GM12878 (cell line): ENCODE results near the gene DNAJC7. TPM values are rescaled to one million over a fixed set of nuclear protein-coding genes. Genes with fewer than 3 reads are reported as not detected.

Experiments used
- CBX3 ChIP-seq: fragments of 200-600 bp; sonication (generic); IDR thresholded peaks from 2 replicates; pipeline ENCODE4 v1.6.1; 2016; ENCODE audit warnings: low read depth, borderline replicate concordance
- ESRRA ChIP-seq: IDR thresholded peaks from 2 replicates; pipeline ENCODE4 v1.6.1; 2012; ENCODE audit warnings: mild to moderate bottlenecking, low read length, improper control_type of control experiment
- HDGF ChIP-seq: fragments of 450-650 bp; IDR thresholded peaks from 2 replicates; pipeline ENCODE4 v1.6.1; 2016; ENCODE audit warnings: antibody characterized with exemption
- KLF5 ChIP-seq: fragments of 450-650 bp; IDR thresholded peaks from 2 replicates; pipeline ENCODE4 v1.6.1; 2014; ENCODE audit warnings: mild to moderate bottlenecking; ENCODE audit not compliant: partially characterized antibody
- MEF2A ChIP-seq: IDR thresholded peaks from 2 replicates; pipeline ENCODE4 v1.6.1; 2011; ENCODE audit warnings: low read depth, mild to moderate bottlenecking, low read length, moderate library complexity; ENCODE audit not compliant: insufficient read depth
- NFIC ChIP-seq: IDR thresholded peaks from 2 replicates; pipeline ENCODE4 v1.6.1; 2012; ENCODE audit warnings: low read depth, mild to moderate bottlenecking, inconsistent platforms, low read length, moderate library complexity
- NR2F1 ChIP-seq: fragments of 450-650 bp; conservative IDR thresholded peaks from 2 replicates; pipeline ENCODE4 v1.6.1; 2017; ENCODE audit warnings: mild to moderate bottlenecking
- PAX5 ChIP-seq: IDR thresholded peaks from 2 replicates; pipeline ENCODE4 v1.6.1; 2011; ENCODE audit warnings: low read depth, low read length, borderline replicate concordance
- RCOR1 ChIP-seq: conservative IDR thresholded peaks from 2 replicates; pipeline ENCODE4 v1.6.1; 2012; ENCODE audit warnings: low read depth, low read length, improper control_type of control experiment
- RUNX3 ChIP-seq: IDR thresholded peaks from 2 replicates; pipeline ENCODE4 v1.6.1; 2012; ENCODE audit warnings: low read length, inconsistent platforms
- SPI1 ChIP-seq: IDR thresholded peaks from 2 replicates; pipeline ENCODE4 v1.6.1; 2011; ENCODE audit warnings: low read depth, mild to moderate bottlenecking, low read length, moderate library complexity, borderline replicate concordance; ENCODE audit not compliant: insufficient read depth
- SUZ12 ChIP-seq: fragments of 200-600 bp; sonication (generic); IDR thresholded peaks from one replicate; pipeline ENCODE4 v1.6.1; 2018; ENCODE audit warnings: antibody characterized with exemption, mild to moderate bottlenecking; ENCODE audit not compliant: unreplicated experiment
- ZZZ3 ChIP-seq: IDR thresholded peaks from 2 replicates; pipeline ENCODE4 v1.6.1; 2011; ENCODE audit warnings: low read depth; ENCODE audit not compliant: control insufficient read depth, insufficient read length
- polyA plus RNA-seq, 11 experiments: library from polyadenylated mRNA; depleted of rRNA in 4 of 11; unstranded in 6 of 11; stranded (reverse) in 5 of 11; fragments of >200 nt; fragmentation: Nextera tagmentation in 4 of 11; fragmentation: Illumina TruSeq in 1 of 11; extraction: Ambion mirVana in 4 of 11; extraction: Trizol in 1 of 11; gene quantifications; 1 replicate in 1 of 11; 2 replicates in 10 of 11; pipeline versions ENCODE4 v1.2.1 to v1.2.3, GENCODE V29; 2011 to 2016; ENCODE audit warnings: inconsistent platforms in 2 of 11, missing spikeins in 2 of 11, low read depth in 1 of 11
- total RNA-seq, 4 experiments: library from RNA; depleted of rRNA in 3 of 4; stranded (reverse); fragments of >200 nt in 3 of 4; fragmentation: Illumina TruSeq in 1 of 4; extraction: Trizol in 1 of 4; gene quantifications; 2 replicates each; pipeline versions ENCODE4 v1.2.1 to v1.2.3, GENCODE V29; 2013 to 2021
- TF ChIP-seq, protein P1 (sequence below): fragments of 450-650 bp; IDR thresholded peaks from 2 replicates; pipeline ENCODE4 v1.6.1; 2017; ENCODE audit warnings: mild to moderate bottlenecking, moderate library complexity
- TF ChIP-seq, protein P2 (sequence below): IDR thresholded peaks from 2 replicates; pipeline ENCODE4 v1.6.1; 2012; ENCODE audit warnings: improper control_type of control experiment, low read depth, low read length; ENCODE audit not compliant: insufficient replicate concordance
- TF ChIP-seq, protein P3 (sequence below): fragments of 450-650 bp; IDR thresholded peaks from 2 replicates; pipeline ENCODE4 v1.6.1; 2016; ENCODE audit warnings: mild to moderate bottlenecking, moderate library complexity, borderline replicate concordance

Gene DNAJC7
- total and polyA plus RNA-seq, 10 of the 15 experiments (the other 5 are each of a cell fraction or from before 2014, with no cell fraction given), result 60.1 to 173 (median 94.9) TPM

DNA sequence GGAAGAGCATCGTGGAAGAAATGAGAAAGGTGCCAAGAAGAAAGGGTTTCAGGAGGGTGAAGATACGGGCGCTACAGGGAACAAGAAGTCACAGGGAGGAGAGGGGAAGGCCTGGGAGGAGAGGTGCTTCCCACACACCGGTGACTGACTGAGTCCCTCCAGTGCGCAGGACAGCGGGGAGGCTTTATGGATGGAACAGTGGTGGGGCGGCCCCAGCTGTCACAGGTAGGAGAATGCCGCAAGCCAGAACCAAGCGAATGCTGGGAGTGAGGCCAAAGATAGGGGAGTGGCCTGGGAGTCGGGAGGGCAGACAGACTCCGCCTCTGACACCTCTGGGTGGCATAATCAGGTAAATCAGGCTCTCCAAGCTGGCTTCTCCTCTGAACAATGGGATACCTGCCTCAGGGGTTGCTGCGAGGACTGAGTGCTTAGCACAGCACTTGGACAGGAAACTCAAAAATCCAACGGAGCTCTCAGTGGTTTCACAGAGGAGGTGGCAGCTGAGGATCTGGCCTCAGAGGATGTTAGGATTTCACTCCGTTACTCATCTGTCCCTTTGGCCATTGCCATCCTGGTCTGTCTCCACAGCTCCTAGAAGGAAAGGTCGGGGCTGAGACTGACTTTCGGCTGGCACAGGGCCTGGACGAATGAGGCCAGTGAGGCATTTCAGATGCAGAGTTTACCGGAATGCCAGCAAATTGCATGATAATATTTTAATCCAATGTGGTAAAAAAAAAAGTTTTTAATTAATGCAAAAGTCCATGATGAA is 51.4 kb downstream of the DNAJC7 start (continued):
- TF ChIP-seq ZZZ3, result no peak
- TF ChIP-seq RUNX3, result 0 out of 2 replicates have a peak, but pooled peaks have one; percentile 7
- TF ChIP-seq SUZ12, result no peak
- TF ChIP-seq ESRRA, result no peak
- TF ChIP-seq MEF2A, result no peak
- TF ChIP-seq, protein P1, sequence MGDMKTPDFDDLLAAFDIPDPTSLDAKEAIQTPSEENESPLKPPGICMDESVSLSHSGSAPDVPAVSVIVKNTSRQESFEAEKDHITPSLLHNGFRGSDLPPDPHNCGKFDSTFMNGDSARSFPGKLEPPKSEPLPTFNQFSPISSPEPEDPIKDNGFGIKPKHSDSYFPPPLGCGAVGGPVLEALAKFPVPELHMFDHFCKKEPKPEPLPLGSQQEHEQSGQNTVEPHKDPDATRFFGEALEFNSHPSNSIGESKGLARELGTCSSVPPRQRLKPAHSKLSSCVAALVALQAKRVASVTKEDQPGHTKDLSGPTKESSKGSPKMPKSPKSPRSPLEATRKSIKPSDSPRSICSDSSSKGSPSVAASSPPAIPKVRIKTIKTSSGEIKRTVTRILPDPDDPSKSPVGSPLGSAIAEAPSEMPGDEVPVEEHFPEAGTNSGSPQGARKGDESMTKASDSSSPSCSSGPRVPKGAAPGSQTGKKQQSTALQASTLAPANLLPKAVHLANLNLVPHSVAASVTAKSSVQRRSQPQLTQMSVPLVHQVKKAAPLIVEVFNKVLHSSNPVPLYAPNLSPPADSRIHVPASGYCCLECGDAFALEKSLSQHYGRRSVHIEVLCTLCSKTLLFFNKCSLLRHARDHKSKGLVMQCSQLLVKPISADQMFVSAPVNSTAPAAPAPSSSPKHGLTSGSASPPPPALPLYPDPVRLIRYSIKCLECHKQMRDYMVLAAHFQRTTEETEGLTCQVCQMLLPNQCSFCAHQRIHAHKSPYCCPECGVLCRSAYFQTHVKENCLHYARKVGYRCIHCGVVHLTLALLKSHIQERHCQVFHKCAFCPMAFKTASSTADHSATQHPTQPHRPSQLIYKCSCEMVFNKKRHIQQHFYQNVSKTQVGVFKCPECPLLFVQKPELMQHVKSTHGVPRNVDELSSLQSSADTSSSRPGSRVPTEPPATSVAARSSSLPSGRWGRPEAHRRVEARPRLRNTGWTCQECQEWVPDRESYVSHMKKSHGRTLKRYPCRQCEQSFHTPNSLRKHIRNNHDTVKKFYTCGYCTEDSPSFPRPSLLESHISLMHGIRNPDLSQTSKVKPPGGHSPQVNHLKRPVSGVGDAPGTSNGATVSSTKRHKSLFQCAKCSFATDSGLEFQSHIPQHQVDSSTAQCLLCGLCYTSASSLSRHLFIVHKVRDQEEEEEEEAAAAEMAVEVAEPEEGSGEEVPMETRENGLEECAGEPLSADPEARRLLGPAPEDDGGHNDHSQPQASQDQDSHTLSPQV, result no peak
- no peak for TF ChIP-seq NR2F1
- TF ChIP-seq HDGF, result peak; percentile 59; the same call in 1 of the 2 replicates
- TF ChIP-seq, protein P2, sequence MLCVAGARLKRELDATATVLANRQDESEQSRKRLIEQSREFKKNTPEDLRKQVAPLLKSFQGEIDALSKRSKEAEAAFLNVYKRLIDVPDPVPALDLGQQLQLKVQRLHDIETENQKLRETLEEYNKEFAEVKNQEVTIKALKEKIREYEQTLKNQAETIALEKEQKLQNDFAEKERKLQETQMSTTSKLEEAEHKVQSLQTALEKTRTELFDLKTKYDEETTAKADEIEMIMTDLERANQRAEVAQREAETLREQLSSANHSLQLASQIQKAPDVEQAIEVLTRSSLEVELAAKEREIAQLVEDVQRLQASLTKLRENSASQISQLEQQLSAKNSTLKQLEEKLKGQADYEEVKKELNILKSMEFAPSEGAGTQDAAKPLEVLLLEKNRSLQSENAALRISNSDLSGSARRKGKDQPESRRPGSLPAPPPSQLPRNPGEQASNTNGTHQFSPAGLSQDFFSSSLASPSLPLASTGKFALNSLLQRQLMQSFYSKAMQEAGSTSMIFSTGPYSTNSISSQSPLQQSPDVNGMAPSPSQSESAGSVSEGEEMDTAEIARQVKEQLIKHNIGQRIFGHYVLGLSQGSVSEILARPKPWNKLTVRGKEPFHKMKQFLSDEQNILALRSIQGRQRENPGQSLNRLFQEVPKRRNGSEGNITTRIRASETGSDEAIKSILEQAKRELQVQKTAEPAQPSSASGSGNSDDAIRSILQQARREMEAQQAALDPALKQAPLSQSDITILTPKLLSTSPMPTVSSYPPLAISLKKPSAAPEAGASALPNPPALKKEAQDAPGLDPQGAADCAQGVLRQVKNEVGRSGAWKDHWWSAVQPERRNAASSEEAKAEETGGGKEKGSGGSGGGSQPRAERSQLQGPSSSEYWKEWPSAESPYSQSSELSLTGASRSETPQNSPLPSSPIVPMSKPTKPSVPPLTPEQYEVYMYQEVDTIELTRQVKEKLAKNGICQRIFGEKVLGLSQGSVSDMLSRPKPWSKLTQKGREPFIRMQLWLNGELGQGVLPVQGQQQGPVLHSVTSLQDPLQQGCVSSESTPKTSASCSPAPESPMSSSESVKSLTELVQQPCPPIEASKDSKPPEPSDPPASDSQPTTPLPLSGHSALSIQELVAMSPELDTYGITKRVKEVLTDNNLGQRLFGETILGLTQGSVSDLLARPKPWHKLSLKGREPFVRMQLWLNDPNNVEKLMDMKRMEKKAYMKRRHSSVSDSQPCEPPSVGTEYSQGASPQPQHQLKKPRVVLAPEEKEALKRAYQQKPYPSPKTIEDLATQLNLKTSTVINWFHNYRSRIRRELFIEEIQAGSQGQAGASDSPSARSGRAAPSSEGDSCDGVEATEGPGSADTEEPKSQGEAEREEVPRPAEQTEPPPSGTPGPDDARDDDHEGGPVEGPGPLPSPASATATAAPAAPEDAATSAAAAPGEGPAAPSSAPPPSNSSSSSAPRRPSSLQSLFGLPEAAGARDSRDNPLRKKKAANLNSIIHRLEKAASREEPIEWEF, result no peak
- TF ChIP-seq SPI1, result no peak
- TF ChIP-seq PAX5, result no peak
- TF ChIP-seq KLF5, result no peak
- TF ChIP-seq RCOR1, result no peak
- TF ChIP-seq, protein P3, sequence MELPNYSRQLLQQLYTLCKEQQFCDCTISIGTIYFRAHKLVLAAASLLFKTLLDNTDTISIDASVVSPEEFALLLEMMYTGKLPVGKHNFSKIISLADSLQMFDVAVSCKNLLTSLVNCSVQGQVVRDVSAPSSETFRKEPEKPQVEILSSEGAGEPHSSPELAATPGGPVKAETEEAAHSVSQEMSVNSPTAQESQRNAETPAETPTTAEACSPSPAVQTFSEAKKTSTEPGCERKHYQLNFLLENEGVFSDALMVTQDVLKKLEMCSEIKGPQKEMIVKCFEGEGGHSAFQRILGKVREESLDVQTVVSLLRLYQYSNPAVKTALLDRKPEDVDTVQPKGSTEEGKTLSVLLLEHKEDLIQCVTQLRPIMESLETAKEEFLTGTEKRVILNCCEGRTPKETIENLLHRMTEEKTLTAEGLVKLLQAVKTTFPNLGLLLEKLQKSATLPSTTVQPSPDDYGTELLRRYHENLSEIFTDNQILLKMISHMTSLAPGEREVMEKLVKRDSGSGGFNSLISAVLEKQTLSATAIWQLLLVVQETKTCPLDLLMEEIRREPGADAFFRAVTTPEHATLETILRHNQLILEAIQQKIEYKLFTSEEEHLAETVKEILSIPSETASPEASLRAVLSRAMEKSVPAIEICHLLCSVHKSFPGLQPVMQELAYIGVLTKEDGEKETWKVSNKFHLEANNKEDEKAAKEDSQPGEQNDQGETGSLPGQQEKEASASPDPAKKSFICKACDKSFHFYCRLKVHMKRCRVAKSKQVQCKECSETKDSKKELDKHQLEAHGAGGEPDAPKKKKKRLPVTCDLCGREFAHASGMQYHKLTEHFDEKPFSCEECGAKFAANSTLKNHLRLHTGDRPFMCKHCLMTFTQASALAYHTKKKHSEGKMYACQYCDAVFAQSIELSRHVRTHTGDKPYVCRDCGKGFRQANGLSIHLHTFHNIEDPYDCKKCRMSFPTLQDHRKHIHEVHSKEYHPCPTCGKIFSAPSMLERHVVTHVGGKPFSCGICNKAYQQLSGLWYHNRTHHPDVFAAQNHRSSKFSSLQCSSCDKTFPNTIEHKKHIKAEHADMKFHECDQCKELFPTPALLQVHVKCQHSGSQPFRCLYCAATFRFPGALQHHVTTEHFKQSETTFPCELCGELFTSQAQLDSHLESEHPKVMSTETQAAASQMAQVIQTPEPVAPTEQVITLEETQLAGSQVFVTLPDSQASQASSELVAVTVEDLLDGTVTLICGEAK, result no peak; the same call in 1 of the 2 replicates
- TF ChIP-seq NFIC, result no peak
- TF ChIP-seq CBX3, result no peak
